Measurements from ENCODE around the gene GLT1D1.
"Not testable (repeated sequence)": the region's sequence is repeated elsewhere in the genome, so short reads cannot be mapped to it uniquely, and the experiment has no call there.

Gene GLT1D1

DNA sequence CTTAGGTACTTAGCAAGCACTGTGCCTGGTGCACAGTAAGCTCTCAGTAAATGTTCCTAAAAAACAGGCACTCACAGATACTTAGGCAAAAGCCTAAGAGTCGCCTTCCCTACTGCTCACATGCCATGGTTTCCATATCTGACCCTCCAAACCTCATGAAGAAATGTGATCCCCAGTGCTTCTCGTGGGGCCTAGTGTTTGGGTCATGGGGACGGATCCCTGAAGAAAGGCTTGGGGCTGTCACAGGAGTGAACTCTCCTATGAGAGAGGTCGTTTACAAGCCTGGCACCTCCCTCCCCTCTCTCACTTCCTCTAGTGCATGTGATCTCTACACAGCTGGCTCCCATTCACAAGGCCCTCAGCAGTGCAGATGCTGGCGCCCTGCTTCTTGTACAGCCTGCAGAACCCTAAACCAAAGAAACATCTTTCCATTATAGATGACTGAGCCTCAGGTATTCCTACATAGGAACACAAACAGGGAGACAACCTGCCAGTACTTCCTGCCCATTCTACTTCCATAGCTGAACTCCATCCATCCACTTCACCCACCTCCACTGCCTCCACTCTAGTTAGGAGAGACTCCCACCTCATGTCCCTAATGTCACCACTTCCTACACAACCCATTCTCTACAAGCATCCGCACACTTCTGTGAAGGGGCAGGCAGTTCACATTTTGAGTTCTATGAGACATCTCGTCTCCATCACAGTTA is 32.4 kb upstream of the GLT1D1 start:
- no peak for DNase-seq

DNA sequence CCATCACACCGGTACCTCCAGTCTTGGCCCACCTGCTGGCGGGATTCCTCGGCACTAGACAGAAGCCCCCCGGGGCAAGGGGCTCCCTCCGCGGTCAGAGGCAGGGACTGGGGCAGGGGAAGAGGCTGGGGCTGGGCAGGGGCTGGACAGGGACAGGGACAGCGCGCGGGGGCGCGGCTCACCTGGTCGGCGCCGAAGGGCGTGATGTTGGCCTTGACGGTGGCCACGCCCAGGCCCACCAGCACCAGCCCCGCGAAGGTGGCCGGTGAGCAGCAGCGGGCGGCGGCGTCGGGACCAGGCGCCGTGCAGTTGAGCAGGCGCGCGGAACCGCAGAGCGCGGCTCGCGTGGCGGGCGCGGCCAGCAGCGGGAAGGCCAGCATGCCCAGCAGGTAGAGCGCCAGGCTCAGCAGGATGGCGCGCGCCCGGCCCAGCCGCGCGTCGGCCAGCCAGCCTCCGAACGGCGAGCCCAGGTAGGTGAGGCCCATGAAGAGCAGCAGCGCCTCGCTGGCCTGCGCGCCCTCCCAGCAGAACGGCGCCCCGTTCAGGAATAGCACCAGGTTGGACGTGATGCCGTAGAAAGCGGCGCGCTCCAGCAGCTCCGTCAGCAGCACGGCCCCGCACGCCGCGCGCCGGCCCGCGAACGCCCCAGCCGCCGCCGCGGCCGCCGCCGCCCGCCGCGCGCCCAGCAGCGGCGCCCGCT is 29.9 kb upstream of the GLT1D1 start:
- no peak for DNase-seq

DNA sequence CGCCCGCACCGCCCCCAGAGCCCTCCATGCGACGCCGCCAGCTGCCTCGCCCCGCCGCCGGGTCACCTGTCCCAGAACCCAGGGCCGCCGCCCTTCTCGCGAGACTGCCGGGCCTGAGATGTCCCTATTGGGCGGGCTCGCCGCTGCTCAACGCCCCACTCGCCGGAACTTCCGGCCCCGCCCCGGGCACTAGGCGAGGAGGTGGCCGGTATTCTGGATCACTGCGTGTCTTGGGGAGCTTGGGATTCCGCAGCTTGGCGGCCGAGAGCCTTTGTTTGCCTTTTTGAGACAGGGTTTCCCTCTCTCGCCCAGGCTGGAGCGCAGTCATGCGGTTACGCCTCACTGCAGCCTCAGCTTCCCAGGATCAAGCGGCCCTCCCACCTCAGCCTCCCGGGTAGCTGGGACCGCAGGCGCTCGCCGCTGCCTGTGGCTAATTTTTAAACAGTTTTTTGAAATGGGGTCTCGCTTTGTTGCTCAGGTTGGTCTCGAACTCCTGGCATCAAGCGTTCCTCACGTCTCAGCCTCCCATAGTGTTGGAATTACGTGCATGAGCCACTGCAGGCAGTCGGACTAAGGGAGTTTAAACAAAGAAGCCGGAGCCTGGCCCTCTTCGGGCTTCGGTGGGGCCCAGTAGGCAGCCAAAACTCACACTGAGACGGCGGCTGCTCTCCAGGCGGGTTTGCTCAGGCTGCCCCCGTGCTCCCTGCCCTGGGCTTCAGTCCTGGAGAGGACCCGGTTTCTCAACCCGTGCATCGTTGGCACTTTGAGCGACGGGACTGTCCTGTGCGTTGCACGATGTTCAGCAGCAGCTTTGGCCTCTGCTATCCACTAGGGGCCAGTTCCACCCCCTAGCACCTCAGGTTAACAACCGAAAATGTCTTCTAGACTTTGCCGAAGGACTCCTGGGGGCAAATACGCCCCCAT is 29.1 kb upstream of the GLT1D1 start, which contains the start of gene SLC15A4:
Gene SLC15A4 (minus strand): TSS at position 43 of the 924 bp plus-strand sequence. CDS start 15 bp downstream, at position 28.
- peak in 1 of 2 experiments; percentile 77 for DNase-seq

DNA sequence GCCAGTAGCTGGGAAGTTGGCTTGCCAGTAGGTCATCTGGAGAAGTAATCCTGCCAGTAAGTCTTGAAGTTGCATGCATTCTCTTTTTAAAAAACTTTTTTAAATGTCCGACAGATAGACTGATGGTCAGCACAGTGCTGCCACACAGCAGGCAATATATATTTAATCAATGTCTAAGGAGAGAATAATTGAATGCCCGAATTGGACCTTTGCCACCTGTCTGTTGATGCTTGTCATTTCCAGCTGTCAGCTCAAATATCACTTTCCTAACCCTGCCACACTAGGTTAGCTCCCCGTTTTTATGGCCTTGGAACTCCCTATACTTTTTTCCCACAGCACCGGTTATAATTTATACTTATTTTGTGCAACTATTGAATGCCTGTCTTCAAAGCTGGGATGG is 27.4 kb upstream of the GLT1D1 start:
- no peak for DNase-seq

DNA sequence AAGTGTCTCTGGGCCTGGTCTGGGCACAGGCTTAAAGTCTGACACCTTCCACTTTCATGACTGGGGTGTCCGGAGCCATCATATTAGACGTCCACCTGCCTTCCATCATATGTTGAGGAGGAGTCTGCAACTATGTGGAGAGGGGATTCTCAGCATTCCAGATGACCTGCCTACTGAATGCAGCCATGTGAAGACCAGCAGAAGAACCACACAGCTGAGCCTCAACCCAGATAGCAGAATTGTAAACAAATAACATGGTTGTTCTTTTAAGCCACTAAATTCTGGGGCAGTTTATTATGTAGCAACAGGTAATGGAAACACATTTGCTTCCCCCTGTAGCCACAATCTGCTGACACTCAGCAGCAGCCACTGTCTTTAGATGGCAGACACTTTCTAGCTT is 25.6 kb upstream of the GLT1D1 start:
- no peak for DNase-seq

DNA sequence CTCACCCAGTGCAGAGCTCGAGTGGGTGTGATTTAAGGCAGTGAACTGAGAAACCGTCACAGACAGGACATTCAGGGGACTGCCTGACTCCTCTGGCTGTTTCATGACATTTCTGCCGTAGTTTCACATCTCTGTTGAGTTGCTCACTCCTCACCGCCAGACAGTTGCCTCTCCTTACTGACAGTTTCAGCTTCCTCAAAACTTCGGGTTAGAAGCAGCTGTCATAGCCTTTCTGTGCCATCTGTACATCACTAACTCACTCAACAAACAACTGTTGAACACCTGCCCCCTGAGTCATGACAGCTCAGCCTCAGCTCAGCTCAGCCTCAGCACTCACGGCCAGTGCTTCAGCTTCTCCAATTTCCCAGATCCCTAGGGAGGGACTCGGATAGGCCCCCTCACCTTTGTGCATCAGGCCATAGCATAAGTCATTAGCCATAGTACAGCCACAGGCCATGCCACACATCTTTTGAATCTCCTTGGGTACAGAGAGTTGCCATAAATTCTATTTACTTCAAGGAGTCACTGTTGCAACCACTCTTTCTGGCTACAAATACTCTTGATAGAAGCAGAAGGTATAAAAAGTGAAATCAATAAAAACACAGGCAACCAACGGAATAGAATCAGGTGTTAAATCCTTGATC is 23.3 kb upstream of the GLT1D1 start:
- DNase-seq, result no peak

DNA sequence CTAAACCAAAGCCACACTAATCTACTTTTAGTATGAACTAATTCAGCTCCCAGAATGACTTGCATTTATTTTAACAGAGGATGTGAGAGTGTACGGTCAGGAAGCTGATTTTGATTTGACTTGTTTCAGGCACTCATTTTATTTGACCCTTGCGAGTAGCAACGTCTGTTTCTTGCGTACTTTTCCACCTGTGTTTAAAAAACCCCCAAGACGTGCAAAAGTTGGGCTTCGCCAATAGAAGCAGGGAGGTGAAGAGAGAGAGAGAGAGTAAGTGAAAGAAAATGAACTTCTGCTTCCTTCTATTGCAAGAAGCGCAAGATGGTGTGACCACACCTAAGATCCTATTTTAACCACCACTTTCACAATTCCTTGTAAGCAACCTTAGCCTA is 22.8 kb upstream of the GLT1D1 start:
- DNase-seq, result no peak

DNA sequence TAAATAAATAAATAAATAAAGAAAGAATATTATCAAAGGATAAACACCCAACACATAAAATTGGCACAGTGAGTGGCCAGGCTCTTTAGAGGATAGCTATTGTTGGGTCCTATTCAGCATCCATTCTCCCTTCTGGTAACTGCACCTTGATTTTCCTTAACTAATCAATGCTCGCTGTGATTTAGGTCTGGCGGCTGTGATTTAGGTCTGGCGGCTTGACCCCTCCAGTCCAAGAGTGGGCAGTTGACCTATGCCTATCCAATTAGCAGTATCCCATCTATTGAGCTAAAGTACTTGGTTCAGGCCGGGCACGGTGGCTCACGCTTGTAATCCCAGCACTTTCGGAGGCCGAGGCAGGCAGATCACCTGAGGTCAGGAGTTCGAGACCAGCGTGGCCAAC is 19.9 kb upstream of the GLT1D1 start:
- DNase-seq, result no peak

DNA sequence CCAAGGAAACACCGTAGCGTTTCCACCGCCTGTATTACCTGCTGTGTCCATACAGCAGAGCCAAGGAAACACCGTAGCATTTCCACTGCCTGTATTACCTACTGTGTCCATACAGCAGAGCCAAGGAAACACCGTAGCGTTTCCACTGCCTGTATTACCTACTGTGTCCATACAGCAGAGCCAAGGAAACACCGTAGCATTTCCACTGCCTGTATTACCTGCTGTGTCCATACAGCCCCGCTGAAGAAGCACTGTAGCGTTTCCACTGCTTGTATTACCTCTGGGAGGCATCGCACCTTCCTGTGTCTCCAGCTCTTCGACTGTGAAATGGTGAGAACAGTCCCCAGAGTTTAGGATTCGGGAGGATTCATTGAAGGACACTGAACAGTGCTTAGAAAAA is 13.4 kb upstream of the GLT1D1 start:
- DNase-seq, result not testable (repeated sequence)

DNA sequence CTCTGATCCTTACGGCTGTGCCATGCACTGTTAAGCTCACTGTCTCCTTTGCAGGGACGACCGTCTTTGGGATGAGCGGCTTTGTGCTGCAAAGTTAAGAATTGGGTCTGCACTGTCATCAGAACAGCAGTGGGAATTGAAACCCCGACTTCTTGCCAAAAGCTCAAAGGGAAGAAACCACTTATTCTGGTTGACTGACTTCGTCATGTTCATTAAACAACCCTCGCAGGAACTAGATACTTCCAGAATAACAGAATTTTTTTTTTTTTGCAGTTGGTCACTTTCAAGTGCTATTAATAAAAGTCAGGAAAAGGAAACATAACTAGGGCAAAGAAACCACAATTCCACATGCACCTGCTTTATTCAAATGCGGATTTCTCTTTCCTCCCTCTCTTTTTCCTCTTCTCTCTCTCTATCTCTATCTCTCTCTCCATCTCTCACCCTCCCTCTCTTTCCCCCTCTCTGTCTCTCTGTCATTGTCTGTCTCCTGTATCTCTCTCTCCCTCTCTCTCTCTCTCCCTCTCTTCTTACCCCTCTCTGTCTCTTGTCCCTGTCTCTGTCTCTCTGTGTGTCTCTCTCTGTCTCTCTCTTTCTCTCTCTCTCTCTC is 12.3 kb upstream of the GLT1D1 start:
- DNase-seq, result no peak

DNA sequence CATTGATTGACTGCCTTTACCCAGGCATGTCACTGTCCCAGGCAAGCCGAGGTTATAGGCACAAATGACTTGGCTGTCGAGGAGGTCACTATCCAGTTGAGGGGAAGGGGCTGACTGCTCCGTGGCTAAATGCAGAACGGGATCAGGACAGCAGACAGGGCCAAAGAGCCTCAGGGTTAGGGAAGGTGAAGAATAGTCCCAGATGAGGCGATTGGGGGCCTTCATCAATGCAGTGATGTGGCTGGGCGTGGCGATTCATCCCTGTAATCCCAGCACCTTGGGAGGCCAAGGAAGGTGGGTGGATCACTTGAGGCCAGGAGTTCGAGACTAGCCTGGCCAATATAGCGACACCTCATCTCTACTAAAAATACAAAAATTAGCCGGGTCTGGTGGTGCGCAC is 10.7 kb upstream of the GLT1D1 start:
- DNase-seq, result no peak

DNA sequence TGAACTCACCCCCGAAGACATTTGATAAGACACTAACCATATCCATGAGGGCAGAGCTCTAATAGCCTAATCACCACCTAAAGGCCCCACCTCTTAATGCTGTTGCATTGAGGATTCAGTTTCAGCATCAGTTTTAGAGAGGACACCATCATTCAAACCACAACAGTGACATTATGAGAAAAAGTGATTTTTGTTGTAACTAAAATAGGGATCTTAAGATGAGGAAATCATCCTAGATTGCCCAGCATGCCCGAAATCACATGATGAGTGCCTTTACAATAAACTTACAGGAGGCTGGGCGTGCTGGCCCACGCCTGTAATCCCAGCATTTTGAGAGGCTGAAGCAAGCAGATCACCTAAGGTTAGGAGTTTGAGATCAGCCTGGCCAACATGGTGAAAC is 9.7 kb upstream of the GLT1D1 start:
- no peak for DNase-seq

DNA sequence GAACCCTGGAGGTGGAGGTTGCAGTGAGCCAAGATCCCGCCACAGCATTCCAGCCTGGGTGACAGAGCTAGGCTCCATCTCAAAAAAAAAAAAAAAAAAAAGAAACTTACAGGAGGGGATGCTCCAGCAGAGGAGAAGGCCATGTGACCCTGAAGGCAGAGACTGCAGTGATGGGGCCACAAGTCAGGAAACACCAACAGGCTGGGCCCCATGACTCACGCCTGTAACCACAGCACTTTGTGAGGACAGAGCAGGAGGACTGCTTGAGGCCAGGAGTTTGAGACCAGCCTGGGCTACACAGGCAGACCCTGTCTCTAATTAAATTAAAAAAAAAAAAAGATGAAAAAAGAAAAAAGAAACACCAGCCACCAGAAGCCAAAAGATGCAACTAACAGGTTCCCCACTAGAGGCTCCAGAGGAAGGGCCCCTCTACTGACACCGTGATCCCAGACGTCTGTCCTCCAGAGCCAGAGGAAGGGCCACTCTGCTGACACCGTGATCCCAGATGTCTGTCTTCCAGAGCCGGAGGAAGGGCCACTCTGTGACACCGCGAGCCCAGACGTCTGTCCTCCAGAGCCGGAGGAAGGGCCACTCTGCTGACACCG is 9.1 kb upstream of the GLT1D1 start:
- DNase-seq, result no peak

DNA sequence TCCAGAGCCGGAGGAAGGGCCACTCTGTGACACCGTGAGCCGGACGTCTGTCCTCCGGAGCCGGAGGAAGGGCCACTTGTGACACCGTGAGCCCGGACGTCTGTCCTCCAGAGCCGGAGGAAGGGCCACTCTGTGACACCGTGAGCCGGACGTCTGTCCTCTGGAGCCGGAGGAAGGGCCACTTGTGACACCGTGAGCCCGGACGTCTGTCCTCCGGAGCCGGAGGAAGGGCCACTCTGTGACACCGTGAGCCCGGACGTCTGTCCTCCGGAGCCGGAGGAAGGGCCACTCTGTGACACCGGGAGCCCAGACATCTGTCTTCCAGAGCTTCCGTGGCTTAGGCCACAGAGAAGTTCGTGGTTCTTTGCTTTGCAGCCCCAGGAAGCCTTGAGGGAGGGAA is 6.6 kb upstream of the GLT1D1 start:
- not testable (repeated sequence) for DNase-seq

DNA sequence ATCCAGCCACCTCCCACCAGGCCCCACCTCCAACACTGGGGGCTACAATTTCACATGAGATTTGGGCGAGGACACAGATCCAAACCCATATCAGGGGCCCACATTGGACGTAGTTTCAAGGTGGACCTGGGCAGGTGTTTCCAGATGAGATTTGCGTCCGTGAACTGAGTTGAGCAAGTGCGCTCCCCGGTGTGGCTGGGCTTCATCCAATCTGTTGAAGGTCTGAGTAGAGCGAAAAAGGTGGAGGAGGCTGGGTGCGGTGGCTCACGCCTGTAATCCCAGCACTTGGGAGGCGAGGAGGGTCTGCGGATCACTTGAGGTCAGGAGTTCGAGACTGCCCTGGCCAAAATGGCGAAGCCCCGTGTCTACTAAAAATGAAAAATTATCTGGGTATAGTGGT is 4.9 kb upstream of the GLT1D1 start:
- DNase-seq, result no peak

DNA sequence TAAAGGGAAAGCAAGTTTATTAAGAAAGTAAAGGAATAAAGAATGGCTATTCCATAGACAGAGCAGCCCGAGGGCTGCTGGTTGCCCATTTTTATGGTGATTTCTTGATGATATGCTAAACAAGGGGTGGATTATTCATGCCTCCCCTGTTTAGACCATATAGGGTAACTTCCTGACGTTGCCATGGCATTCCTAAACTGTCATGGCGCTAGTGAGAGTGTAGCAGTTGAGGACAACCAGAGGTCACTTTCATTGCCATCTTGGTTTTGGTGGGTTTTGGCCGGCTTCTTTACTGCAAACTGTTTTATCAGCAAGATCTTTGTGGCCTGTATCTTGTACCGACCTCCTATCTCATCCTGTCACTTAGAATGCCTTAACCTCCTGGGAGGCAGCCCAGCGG is 3.5 kb upstream of the GLT1D1 start:
- not testable (repeated sequence) for DNase-seq

DNA sequence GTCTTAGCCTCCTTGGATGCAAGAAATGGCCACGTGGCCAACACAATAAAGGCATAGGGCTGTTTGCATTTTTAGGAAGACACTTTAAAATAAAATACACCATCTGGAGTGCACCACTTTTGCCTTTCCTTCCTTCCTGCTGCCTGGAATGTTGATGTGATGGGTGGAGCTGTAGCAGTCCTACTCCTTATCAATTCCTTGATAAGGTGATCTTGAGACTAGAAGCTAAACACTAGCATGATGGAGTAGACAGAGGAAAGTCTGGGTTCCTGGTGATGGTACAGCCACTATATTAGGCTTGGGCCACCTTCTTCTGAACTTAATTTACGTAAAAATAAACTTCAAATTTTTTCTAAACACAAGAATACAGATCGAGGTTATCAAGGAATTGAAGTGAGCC is 2.9 kb upstream of the GLT1D1 start:
- no peak for DNase-seq

DNA sequence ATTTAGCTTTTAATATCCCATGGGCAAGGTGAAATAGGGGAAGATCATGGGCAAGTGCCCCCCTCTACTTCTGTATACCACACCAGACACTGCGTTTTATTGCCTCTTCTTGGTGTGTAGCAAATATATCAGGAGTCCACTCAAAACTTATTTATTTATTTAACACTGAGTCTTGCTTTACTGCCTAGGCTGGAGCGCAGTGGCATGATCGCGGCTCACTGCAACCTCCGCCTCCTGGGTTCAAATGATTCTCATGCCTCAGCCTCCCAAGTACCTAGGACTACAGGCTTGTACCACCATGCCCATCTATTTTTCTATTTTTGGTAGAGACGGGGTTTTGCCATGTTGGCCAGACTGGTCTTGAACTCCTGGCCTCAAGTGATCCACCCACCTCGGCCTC is 1.8 kb upstream of the GLT1D1 start:
- not testable (repeated sequence) for DNase-seq

DNA sequence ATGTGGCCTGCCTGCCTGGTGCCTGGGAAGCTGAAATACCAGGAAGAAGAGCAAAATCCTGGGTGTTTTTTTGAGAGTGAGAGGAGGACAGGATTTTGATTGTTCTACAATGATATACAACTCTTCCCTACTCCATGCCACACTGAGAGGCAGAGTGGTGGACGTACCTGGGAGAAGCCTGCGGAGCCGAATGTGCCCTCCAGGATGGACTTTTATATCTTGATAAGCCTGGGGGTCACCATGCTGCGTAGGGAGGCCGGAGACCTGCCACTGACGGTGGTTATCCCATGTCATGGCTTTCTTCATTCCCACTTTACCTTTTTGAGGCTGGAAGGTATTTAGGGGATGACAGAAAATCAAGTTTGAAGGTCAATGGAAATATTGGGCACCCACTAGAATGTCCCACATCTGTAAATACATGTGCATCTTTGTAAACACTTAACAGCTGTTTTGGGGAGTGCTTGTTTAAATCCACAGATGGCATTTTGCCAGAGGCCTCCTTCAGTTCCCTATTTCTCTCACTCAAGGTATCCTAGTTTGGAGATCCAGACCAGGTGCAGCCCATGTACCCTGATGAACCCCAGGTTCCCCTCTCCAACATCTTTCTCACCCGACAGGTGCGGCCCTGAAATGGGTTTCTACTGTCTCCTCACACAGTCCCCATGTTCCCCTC is 1.1 kb upstream of the GLT1D1 start:
- DNase-seq, result no peak

DNA sequence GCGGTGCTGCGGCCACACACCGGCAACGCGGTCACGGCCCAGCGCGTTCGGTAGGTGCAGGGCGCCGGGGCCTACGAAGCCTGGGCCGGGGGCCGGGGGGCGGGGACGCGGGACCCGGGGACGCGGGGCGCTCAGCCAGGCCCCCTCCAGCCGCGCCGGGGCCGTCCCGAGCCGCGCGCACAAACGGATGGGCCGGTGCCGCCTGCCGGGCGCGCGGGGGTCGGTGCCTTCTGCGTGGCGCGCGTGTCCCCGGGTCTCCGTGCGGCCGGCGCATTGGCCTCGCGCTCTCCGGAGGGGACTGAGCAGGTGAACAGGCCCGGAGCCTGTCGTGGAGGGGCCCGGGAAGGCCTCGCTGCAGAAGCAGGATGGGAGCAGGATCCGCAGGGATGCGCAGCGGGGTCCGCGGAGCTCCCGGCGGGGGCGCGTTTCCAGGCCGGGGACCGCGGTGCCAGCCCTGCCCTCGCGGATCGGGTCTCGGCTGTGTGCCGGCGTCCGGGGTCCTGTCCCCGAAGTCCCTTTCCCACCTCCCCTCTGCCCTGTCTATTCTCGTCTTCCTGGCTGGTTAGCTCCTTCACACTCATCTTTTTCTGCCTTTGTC is 421 bp downstream of the GLT1D1 start:
- no peak for DNase-seq
